Measurements from ENCODE around the gene EEIG2. TPM values are rescaled to one million over a fixed set of nuclear protein-coding genes. Genes with fewer than 3 reads are reported as not detected.

The EEIG2 gene
- total RNA-seq, 1 donor from 2014 or later = 18.5 TPM

- Mint-ChIP-seq H3K9me3 (peaks cover 7% of the 10 kb centered on the region), H3K27me3 (ENCODE audit: insufficient read depth) (no peaks in the 10 kb centered on the region), H3K36me3 (ENCODE audit: low read depth) (peaks cover 6% of the 10 kb centered on the region), H3K27ac (no peak overlapping the region), H3K4me1 (ENCODE audit: low read depth) (peaks cover 8% of the 10 kb centered on the region), H3K4me3 (no peak overlapping the region)
- no peak for DNase-seq (ENCODE audit: low spot score)
- intact Hi-C loops (cut with micrococcal nuclease) = loop anchor here (2.0 kb wide), 2 partner anchors 20 to 58 kb away; no protein-coding TSS in a partner anchor
Measured at GRCh38 chr1:108570998-108571401, 11.1 kb downstream of the EEIG2 start.

- Mint-ChIP-seq H3K27ac (no peak overlapping the region), H3K27me3 (ENCODE audit: insufficient read depth) (no peaks in the 10 kb centered on the region), H3K4me3 (no peak overlapping the region), H3K9me3 (peaks cover 8% of the 10 kb centered on the region), H3K36me3 (ENCODE audit: low read depth) (peaks cover 6% of the 10 kb centered on the region), H3K4me1 (ENCODE audit: low read depth) (peaks cover 8% of the 10 kb centered on the region)
- DNase-seq (ENCODE audit: low spot score) = no peak
- intact Hi-C loops (cut with micrococcal nuclease) = no loop called here
Measured at GRCh38 chr1:108572182-108572581, 12.3 kb downstream of the EEIG2 start.

- H3K27ac Mint-ChIP-seq = no peak overlapping the region
- no peak for DNase-seq (ENCODE audit: low spot score)
- intact Hi-C loops (cut with micrococcal nuclease) = no loop called here
- no peak overlapping the region for H3K4me3 Mint-ChIP-seq
- H3K36me3 Mint-ChIP-seq (ENCODE audit: low read depth) = peaks cover 6% of the 10 kb centered on the region
- peaks cover 8% of the 10 kb centered on the region for H3K9me3 Mint-ChIP-seq
- H3K27me3 Mint-ChIP-seq (ENCODE audit: insufficient read depth) = no peaks in the 10 kb centered on the region
- peaks cover 8% of the 10 kb centered on the region for H3K4me1 Mint-ChIP-seq (ENCODE audit: low read depth)
Measured at GRCh38 chr1:108573183-108573582, 13.3 kb downstream of the EEIG2 start.

GRCh38 chr1:108574008-108574407 is 14.1 kb downstream of the EEIG2 start:
- no peak overlapping the region for H3K27ac Mint-ChIP-seq
- intact Hi-C loops (cut with micrococcal nuclease) = no loop called here
- H3K27me3 Mint-ChIP-seq (ENCODE audit: insufficient read depth) = no peaks in the 10 kb centered on the region
- H3K36me3 Mint-ChIP-seq (ENCODE audit: low read depth) = peaks cover 8% of the 10 kb centered on the region
- H3K4me3 Mint-ChIP-seq = no peak overlapping the region
- H3K9me3 Mint-ChIP-seq = peaks cover 10% of the 10 kb centered on the region
- DNase-seq (ENCODE audit: low spot score) = no peak
- H3K4me1 Mint-ChIP-seq (ENCODE audit: low read depth) = peaks cover 8% of the 10 kb centered on the region

GRCh38 chr1:108575375-108575774 is 15.5 kb downstream of the EEIG2 start:
- Mint-ChIP-seq H3K4me1 (ENCODE audit: low read depth) (peaks cover 8% of the 10 kb centered on the region), H3K4me3 (no peak overlapping the region), H3K27me3 (ENCODE audit: insufficient read depth) (no peaks in the 10 kb centered on the region), H3K9me3 (peaks cover 16% of the 10 kb centered on the region), H3K36me3 (ENCODE audit: low read depth) (peaks cover 8% of the 10 kb centered on the region), H3K27ac (peak overlapping the region; percentile 31)
- DNase-seq (ENCODE audit: low spot score) = no peak
- intact Hi-C loops (cut with micrococcal nuclease) = no loop called here

- no peak overlapping the region for H3K27ac Mint-ChIP-seq
- peaks cover 11% of the 10 kb centered on the region for H3K4me1 Mint-ChIP-seq (ENCODE audit: low read depth)
- intact Hi-C loops (cut with micrococcal nuclease) = no loop called here
- H3K36me3 Mint-ChIP-seq (ENCODE audit: low read depth) = peaks cover 6% of the 10 kb centered on the region
- no peaks in the 10 kb centered on the region for H3K27me3 Mint-ChIP-seq (ENCODE audit: insufficient read depth)
- no peak for DNase-seq (ENCODE audit: low spot score)
- H3K9me3 Mint-ChIP-seq = peaks cover 16% of the 10 kb centered on the region
- H3K4me3 Mint-ChIP-seq = no peak overlapping the region
Measured at GRCh38 chr1:108583757-108584427, 24.0 kb downstream of the EEIG2 start.

GRCh38 chr1:108584428-108584856 is 24.5 kb downstream of the EEIG2 start:
- intact Hi-C loops (cut with micrococcal nuclease) = no loop called here
- no peak for DNase-seq (ENCODE audit: low spot score)
- H3K4me1 Mint-ChIP-seq (ENCODE audit: low read depth) = peaks cover 17% of the 10 kb centered on the region
- no peak overlapping the region for H3K4me3 Mint-ChIP-seq
- H3K36me3 Mint-ChIP-seq (ENCODE audit: low read depth) = peaks cover 8% of the 10 kb centered on the region
- H3K9me3 Mint-ChIP-seq = peaks cover 16% of the 10 kb centered on the region
- no peaks in the 10 kb centered on the region for H3K27me3 Mint-ChIP-seq (ENCODE audit: insufficient read depth)
- no peak overlapping the region for H3K27ac Mint-ChIP-seq

GRCh38 chr1:108585313-108585712 is 25.4 kb downstream of the EEIG2 start:
- Mint-ChIP-seq H3K9me3 (peaks cover 12% of the 10 kb centered on the region), H3K27me3 (ENCODE audit: insufficient read depth) (no peaks in the 10 kb centered on the region), H3K4me1 (ENCODE audit: low read depth) (peaks cover 25% of the 10 kb centered on the region), H3K36me3 (ENCODE audit: low read depth) (peaks cover 8% of the 10 kb centered on the region), H3K27ac (no peak overlapping the region), H3K4me3 (no peak overlapping the region)
- no peak for DNase-seq (ENCODE audit: low spot score)
- intact Hi-C loops (cut with micrococcal nuclease) = no loop called here

GRCh38 chr1:108590441-108590840 is 30.5 kb downstream of the EEIG2 start:
- peaks cover 2% of the 10 kb centered on the region for H3K27me3 Mint-ChIP-seq (ENCODE audit: insufficient read depth)
- H3K36me3 Mint-ChIP-seq (ENCODE audit: low read depth) = peaks cover 5% of the 10 kb centered on the region
- peak overlapping the region; percentile 50 for H3K27ac Mint-ChIP-seq
- H3K9me3 Mint-ChIP-seq = no peaks in the 10 kb centered on the region
- intact Hi-C loops (cut with micrococcal nuclease) = loop anchor here (2.0 kb wide), 1 partner anchor 20 kb away; no protein-coding TSS in a partner anchor
- H3K4me3 Mint-ChIP-seq = no peak overlapping the region
- H3K4me1 Mint-ChIP-seq (ENCODE audit: low read depth) = peaks cover 49% of the 10 kb centered on the region
- DNase-seq (ENCODE audit: low spot score) = no peak

- Mint-ChIP-seq H3K27ac (peak overlapping the region; percentile 75), H3K9me3 (no peaks in the 10 kb centered on the region), H3K27me3 (ENCODE audit: insufficient read depth) (peaks cover 2% of the 10 kb centered on the region), H3K4me3 (no peak overlapping the region), H3K4me1 (ENCODE audit: low read depth) (peaks cover 49% of the 10 kb centered on the region), H3K36me3 (ENCODE audit: low read depth) (peaks cover 5% of the 10 kb centered on the region)
- DNase-seq (ENCODE audit: low spot score) = no peak
- intact Hi-C loops (cut with micrococcal nuclease) = loop anchor here (1.0 to 2.0 kb wide), 4 partner anchors 20 to 101 kb away; partner anchors contain the start of gene PRPF38B
Measured at GRCh38 chr1:108590957-108591356, 31.1 kb downstream of the EEIG2 start.

- peaks cover 46% of the 10 kb centered on the region for H3K4me1 Mint-ChIP-seq (ENCODE audit: low read depth)
- no peak for DNase-seq (ENCODE audit: low spot score)
- H3K36me3 Mint-ChIP-seq (ENCODE audit: low read depth) = peaks cover 5% of the 10 kb centered on the region
- no peaks in the 10 kb centered on the region for H3K9me3 Mint-ChIP-seq
- peaks cover 2% of the 10 kb centered on the region for H3K27me3 Mint-ChIP-seq (ENCODE audit: insufficient read depth)
- peak overlapping the region; percentile 75 for H3K27ac Mint-ChIP-seq
- no peak overlapping the region for H3K4me3 Mint-ChIP-seq
- intact Hi-C loops (cut with micrococcal nuclease) = loop anchor here (1.0 to 2.0 kb wide), 4 partner anchors 21 to 101 kb away; partner anchors contain the start of gene PRPF38B
Measured at GRCh38 chr1:108591466-108591865, 31.6 kb downstream of the EEIG2 start.

- Mint-ChIP-seq H3K36me3 (ENCODE audit: low read depth) (peaks cover 5% of the 10 kb centered on the region), H3K27ac (peak overlapping the region; percentile 75), H3K4me1 (ENCODE audit: low read depth) (peaks cover 45% of the 10 kb centered on the region), H3K27me3 (ENCODE audit: insufficient read depth) (peaks cover 2% of the 10 kb centered on the region), H3K9me3 (no peaks in the 10 kb centered on the region), H3K4me3 (no peak overlapping the region)
- DNase-seq (ENCODE audit: low spot score) = no peak
- intact Hi-C loops (cut with micrococcal nuclease) = no loop called here
Measured at GRCh38 chr1:108592030-108592759, 32.3 kb downstream of the EEIG2 start.

- Mint-ChIP-seq H3K4me3 (no peak overlapping the region), H3K36me3 (ENCODE audit: low read depth) (peaks cover 6% of the 10 kb centered on the region), H3K27ac (peak overlapping the region; percentile 17), H3K4me1 (ENCODE audit: low read depth) (peaks cover 45% of the 10 kb centered on the region), H3K9me3 (no peaks in the 10 kb centered on the region), H3K27me3 (ENCODE audit: insufficient read depth) (peaks cover 2% of the 10 kb centered on the region)
- no peak for DNase-seq (ENCODE audit: low spot score)
- intact Hi-C loops (cut with micrococcal nuclease) = no loop called here
Measured at GRCh38 chr1:108593448-108593847, 33.5 kb downstream of the EEIG2 start.
